A673 (cell line): ENCODE data around the gene CPEB4. TPM values are rescaled to one million over a fixed set of nuclear protein-coding genes. Genes with fewer than 3 reads are reported as not detected.

Source experiments
- BruUV-seq: library from RNA; stranded (reverse); fragments of 400-500 nt; replicated peaks from 2 replicates; lab custom pipeline; 2021; lab: Mats Ljungman, UMichigan
- CTCF ChIA-PET: fragments of 300-600 bp; sonication (Branson Sonifier 250); formaldehyde crosslinking; loops from one replicate; lab custom pipeline; 2022; ENCODE audit warnings: antibody characterized with exemption; lab: Charles Lee
- POLR2A ChIA-PET: fragments of 300-600 bp; sonication (Branson Sonifier 250); formaldehyde crosslinking; loops from one replicate; lab custom pipeline; 2022; ENCODE audit warnings: antibody characterized with exemption; ENCODE audit not compliant: low non-redundant PET; lab: Charles Lee
- DNase-seq: peaks from one replicate; pipeline ENCODE4 v3.0.0-alpha.2; 2015; ENCODE audit warnings: low spot score
- H3K27ac ChIP-seq: fragments of 200-600 bp; sonication (generic); 2 replicates; pipeline ENCODE4 v1.5.1; 2016; ENCODE audit warnings: mixed run types, low read depth, mild to moderate bottlenecking, mixed read lengths, antibody characterized with exemption, low read length; ENCODE audit not compliant: poor library complexity, severe bottlenecking
- H3K27me3 ChIP-seq: fragments of 200-600 bp; sonication (generic); replicated peaks from 2 replicates; pipeline ENCODE4 v1.6.1; 2017; ENCODE audit warnings: mixed run types, low read depth, mild to moderate bottlenecking, mixed read lengths, antibody characterized with exemption, low read length; ENCODE audit not compliant: insufficient read depth, poor library complexity
- H3K36me3 ChIP-seq: fragments of 200-600 bp; sonication (generic); 2 replicates; pipeline ENCODE4 v1.6.1; 2016; ENCODE audit warnings: mixed run types, mild to moderate bottlenecking, mixed read lengths, antibody characterized with exemption, low read length; ENCODE audit not compliant: insufficient read depth, poor library complexity, severe bottlenecking
- H3K4me1 ChIP-seq: fragments of 200-600 bp; sonication (generic); 2 replicates; pipeline ENCODE4 v1.6.1; 2017; ENCODE audit warnings: mixed run types, mild to moderate bottlenecking, mixed read lengths, antibody characterized with exemption, low read length; ENCODE audit not compliant: insufficient read depth, poor library complexity, severe bottlenecking
- H3K4me3 ChIP-seq: fragments of 200-600 bp; sonication (generic); 2 replicates; pipeline ENCODE4 v1.5.1; 2016; ENCODE audit warnings: low read depth, mixed run types, mild to moderate bottlenecking, mixed read lengths, low read length; ENCODE audit not compliant: poor library complexity, severe bottlenecking
- H3K9me3 ChIP-seq: fragments of 200-600 bp; sonication (generic); 2 replicates; pipeline ENCODE4 v1.6.1; 2016; ENCODE audit warnings: mixed run types, low read depth, mild to moderate bottlenecking, mixed read lengths, antibody characterized with exemption, low read length; ENCODE audit not compliant: poor library complexity, severe bottlenecking
- EZH2 ChIP-seq: fragments of 200-600 bp; sonication (generic); IDR thresholded peaks from 2 replicates; pipeline ENCODE4 v1.6.1; 2017; ENCODE audit warnings: borderline replicate concordance, low read depth, mild to moderate bottlenecking, mixed read lengths, antibody characterized with exemption, low read length; ENCODE audit not compliant: poor library complexity, severe bottlenecking
- intact Hi-C: fragments of 100-400 bp; cut with micrococcal nuclease; formaldehyde crosslinking; loops from one replicate; pipeline ENCODE4 v1.10.0; 2022; ENCODE audit not compliant: unreplicated experiment
- total RNA-seq: library from RNA; stranded (reverse); gene quantifications from 2 replicates; pipeline ENCODE4 v1.2.3, GENCODE V29; 2021
- TF ChIP-seq, protein P1 (sequence below): fragments of 300-800, 200-600 bp; sonication (generic); conservative IDR thresholded peaks from 2 replicates; pipeline ENCODE4 v1.5.1; 2017; ENCODE audit warnings: low read depth, mild to moderate bottlenecking, antibody characterized with exemption, low read length, moderate library complexity, mixed read lengths

The CPEB4 gene
- total RNA-seq, 1 experiment from 2014 or later: 1.6 TPM

DNA sequence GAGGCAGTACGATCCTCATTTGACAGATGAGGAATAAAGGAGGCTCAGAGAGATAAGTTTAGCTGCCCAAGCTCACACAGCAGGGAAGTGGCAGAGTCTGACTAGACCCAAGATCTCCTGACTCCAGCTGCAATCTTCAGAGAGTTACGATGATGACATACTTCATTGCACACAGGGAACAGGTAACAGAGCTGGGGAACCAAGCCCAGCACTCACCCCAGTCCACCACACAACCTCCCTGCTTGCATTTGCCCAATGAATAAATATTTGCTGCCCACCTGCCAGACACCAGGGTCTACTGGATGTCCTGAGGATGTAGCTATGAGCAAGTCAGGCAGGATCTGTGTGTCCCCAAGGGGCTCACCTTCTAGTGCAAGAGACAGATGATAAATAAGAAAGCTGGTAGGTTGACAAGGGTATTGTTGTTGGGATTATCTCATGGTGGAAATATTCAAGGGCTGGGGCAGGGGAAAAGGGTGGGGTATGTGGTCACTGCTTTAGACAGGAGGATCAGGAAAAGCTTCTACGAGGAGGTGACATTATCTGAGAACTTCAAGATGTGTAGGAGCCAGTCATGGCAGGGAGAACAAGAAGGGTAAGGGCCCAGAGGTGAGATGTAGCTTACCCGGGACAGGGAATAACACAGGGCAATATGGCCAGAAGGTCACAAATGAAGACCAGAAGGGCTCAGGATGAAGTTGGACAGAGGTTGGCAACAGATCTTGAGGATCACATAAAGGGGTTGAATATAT, 28.6 kb upstream of the CPEB4 start:
- Histone ChIP-seq H3K9me3 (no peaks in the 10 kb centered on the region), H3K36me3 (no peaks in the 10 kb centered on the region), H3K4me3 (no peak overlapping the region), H3K4me1 (no peaks in the 10 kb centered on the region), H3K27ac (no peak overlapping the region), H3K27me3 (no peaks in the 10 kb centered on the region)
- POLR2A ChIA-PET: no interaction called here
- no peak for DNase-seq
- CTCF ChIA-PET: no interaction called here
- BruUV-seq: no TSS peak
- intact Hi-C loops: no loop called here
- TF ChIP-seq EZH2: no peak
- TF ChIP-seq, protein P1, sequence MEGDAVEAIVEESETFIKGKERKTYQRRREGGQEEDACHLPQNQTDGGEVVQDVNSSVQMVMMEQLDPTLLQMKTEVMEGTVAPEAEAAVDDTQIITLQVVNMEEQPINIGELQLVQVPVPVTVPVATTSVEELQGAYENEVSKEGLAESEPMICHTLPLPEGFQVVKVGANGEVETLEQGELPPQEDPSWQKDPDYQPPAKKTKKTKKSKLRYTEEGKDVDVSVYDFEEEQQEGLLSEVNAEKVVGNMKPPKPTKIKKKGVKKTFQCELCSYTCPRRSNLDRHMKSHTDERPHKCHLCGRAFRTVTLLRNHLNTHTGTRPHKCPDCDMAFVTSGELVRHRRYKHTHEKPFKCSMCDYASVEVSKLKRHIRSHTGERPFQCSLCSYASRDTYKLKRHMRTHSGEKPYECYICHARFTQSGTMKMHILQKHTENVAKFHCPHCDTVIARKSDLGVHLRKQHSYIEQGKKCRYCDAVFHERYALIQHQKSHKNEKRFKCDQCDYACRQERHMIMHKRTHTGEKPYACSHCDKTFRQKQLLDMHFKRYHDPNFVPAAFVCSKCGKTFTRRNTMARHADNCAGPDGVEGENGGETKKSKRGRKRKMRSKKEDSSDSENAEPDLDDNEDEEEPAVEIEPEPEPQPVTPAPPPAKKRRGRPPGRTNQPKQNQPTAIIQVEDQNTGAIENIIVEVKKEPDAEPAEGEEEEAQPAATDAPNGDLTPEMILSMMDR: no peak

GRCh38 chr5:173862047-173862477, 26.1 kb upstream of the CPEB4 start:
- BruUV-seq: no TSS peak
- no peaks in the 10 kb centered on the region for H3K9me3 ChIP-seq
- ChIA-PET POLR2A (no interaction called here), CTCF (no interaction called here)
- DNase-seq: no peak
- no peaks in the 10 kb centered on the region for H3K4me1 ChIP-seq
- H3K36me3 ChIP-seq: no peaks in the 10 kb centered on the region
- H3K4me3 ChIP-seq: no peak overlapping the region
- no peak overlapping the region for H3K27ac ChIP-seq
- no peaks in the 10 kb centered on the region for H3K27me3 ChIP-seq
- intact Hi-C loops: no loop called here
- TF ChIP-seq, protein P1: no peak
- no peak for TF ChIP-seq EZH2

GRCh38 chr5:173863359-173863758, 24.8 kb upstream of the CPEB4 start:
- Histone ChIP-seq H3K4me1 (no peaks in the 10 kb centered on the region), H3K36me3 (no peaks in the 10 kb centered on the region), H3K9me3 (no peaks in the 10 kb centered on the region), H3K27ac (no peak overlapping the region), H3K27me3 (no peaks in the 10 kb centered on the region), H3K4me3 (no peak overlapping the region)
- DNase-seq: no peak
- intact Hi-C loops: no loop called here
- CTCF ChIA-PET: no interaction called here
- POLR2A ChIA-PET: no interaction called here
- no TSS peak for BruUV-seq
- no peak for TF ChIP-seq EZH2
- TF ChIP-seq, protein P1: no peak
